ENCODE measurements around the gene RPN2. TPM values are rescaled to one million over a fixed set of nuclear protein-coding genes. Genes with fewer than 3 reads are reported as not detected.

Gene RPN2
- total RNA-seq, 1 donor from 2014 or later = 119 TPM

DNA sequence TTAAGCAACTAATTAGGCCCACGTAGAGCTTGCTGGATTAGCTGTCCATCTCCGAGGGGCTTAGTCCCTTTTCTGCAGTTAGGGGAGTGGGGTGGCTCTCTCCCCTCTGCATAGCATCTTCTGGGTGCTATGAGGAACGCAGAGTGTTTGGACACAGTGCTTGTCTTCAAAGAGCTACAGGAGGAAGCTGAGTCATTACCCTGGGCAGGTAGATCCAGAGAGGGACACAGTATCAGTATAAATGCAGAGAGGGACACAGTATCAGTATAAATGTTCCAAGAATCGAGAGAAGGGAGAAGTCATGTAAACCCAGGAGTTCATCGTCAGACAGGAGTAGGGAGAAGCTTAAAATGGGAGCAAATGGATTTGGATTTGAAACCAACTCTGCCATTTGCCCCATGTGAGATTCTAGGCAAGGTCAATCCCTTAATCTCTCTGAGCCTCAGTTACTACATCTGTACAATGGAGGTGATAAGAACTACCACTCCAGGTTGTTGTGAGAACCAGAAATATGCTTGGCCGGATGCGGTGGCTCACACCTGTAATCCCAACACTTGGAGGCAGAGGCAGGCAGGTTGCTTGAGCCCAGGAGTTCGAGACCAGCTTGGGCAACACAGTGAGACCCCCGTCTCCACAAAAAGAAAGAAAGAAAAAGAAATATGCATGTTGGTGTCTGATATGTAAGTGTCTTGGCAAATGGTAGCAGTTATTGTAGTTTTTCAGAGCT, 88.0 kb downstream of the RPN2 start:
- DNase-seq = no peak

DNA sequence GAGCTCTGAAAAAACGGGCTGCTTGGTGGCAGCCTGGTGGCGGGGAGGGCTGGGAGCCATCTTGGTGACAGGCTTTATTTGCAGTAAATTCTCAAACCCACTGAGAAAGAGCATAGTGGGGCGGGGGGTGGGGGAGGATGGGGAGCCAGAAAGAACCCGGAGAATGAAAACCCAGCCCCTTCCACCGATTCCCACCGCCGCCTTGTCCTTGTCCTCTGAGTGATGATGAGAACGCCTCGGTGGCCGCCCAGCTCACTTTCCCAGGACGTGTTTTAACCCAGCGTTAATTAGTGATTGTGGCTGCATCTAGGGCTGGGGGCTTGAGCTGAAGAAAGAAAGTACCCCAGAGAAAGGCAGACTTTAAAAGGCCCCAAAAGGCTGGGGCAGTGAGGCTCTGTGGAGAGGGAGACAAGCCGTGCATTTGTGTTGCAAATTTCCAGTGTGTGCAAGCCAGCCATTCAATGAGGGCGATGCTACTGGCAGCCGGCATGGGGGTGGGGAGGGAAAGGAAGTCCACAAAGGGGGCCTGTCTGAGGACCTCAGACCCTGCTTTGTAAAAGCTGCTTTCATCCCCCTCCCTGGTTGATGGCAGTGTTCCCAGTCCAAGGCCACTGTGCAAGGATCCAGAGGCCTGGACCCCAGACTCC, 88.7 kb downstream of the RPN2 start:
- peak; percentile 32 for DNase-seq

DNA sequence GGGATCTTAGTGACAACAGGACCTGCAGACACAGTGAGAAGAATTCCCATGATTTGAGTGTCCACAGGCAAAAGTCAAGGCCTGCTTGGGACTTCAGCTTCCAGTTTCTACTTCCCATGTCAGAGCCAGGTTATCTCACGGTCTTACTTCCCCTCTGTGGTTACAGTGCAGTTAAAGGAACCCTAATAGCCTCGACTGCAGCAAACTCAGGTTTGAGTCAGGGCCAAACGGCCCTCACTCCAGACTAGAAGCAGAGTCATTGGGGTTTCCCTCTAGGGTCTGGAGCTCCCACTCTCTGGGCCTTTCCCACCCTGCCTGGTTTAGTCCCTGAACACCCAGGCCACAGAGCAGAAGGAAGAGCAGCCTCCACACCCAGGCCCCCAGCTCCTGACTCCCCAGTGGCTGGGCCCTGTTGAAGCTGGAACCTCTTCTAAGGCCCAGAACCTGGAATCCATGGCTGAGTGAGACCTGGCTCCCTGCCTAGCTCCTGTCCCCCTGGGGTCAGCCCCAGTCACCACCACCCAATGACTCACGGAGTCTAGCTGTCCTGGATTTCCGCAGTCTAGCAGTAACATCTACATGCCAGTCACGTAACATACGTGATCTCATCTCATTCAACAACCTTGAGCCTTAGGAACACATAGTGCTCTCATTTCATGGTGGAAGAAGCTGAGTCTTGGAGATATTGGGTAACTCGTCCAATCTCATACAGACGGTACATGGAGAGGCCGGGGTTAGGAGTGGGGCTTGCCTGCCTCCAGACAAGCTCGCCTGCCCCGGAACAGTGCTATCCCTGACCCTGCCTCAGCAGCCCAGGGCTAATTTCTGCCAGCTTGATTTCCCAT, 91.7 kb downstream of the RPN2 start:
- no peak for DNase-seq

DNA sequence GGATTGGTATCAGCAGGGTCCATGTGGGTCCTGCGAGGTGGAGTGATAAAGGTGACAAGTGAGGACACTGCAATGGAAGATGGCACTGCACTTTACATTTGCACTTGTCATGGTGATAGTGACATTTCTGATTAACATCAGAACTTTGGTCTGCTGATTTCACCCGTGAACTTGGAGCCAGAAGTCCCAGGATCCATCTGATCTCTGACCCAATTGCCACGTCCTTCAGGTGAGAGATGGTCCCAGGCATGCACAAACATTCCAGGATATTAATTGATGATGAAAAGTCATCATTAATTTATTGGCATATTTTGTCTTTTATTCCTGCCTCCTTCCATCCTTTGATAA, 92.3 kb downstream of the RPN2 start:
- DNase-seq = no peak

DNA sequence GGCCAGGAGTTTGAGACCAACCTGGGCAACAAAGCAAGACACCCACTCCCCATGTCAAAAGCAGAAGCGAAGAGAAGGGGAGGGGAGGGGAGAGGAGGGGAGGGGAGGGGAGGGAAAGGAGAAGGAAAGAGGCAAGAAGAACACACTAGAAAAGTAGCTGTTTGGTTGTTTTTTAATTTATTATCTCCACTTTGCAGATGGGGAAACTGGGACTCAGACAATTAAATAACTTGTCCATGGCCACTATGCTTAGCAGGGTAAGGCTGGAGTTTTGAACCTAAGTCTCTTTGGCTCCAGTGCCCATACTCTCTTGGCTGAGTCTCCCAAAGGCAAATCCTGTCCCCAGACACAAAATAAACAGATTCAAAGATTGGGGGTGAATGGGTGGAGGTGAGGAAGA, 94.9 kb downstream of the RPN2 start:
- no peak for DNase-seq

DNA sequence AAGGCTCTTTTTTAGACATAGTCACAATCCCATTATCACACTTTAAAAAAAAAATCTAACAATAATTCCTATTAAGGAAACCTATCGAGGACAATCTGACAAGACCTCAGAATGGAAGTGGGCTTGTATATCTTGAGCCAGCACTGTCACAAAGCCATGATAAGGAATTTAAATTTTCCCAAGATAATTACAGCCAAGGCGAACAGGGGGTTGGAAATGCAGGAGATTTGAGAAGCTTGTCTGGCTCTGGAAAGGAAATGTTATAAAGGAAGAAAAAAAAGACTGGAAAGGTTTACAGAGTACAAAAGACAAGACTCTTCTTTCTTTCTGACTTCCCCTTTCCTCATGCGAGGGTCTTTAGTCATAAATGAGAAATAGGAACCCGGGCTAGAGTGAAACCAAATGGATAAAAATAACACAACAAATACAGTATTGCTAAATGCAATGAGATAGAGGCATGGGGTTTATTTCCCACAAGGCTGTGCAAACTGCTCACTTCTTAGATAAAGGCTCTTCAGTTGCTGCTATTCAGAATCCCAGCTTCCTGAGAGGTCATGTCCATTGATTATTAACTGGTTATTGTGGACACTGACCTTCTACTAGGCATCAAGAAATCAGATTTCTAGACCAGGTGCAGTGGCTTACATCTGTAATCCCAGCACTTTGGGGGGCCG, 95.9 kb downstream of the RPN2 start:
- DNase-seq = no peak

DNA sequence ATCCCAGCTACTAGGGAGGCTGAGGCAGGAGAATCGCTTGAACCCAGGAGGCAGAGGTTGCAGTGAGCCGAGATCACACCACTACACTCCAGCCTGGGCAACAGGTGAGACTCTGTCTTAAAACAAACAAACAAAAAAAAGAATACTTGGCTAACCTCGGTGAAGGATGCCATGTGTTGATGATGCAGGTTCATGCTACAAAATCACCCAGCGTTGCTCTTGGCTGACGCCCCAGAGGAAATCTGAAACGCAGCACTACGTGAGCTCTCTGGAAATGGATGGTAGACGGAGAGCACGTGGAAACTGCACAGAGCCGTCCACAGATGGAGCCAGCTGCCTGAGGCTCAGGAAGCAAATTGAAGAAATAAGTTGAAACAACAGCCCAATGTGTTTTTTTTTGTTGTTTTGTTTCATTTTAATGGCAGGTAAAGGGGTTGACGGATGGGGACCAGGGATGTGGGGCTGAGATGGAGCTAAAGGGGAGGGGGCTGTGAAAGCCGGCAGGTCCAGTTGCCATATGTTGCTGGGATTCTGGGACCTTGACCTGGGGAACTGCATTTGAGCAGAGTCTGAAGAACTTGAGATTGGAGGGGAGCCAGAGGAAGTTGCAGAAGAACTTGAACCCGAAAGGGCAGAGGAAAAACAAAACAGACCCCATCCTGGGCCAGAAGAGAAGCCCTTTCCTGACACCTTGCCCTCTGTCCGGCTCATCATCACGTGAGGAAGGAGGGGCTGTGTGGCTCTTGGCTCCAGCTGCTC, 97.5 kb downstream of the RPN2 start:
- DNase-seq = peak; percentile 93

DNA sequence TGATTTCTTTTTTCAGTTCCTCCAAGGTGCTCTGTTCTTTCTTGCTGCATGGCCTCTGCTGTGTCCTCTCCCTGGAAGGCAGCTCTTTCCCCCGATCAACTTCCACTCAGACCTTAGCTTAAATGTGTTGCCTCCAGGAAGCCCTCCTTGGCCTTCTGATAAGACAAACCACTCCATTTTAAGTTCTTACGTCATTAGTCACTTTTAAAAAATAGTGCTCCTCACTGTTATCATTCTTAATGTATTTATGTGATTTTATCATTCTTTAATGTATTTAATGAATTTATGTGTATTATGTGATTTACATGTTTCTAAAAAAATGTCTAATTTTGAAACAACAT, 98.1 kb downstream of the RPN2 start:
- DNase-seq = no peak

DNA sequence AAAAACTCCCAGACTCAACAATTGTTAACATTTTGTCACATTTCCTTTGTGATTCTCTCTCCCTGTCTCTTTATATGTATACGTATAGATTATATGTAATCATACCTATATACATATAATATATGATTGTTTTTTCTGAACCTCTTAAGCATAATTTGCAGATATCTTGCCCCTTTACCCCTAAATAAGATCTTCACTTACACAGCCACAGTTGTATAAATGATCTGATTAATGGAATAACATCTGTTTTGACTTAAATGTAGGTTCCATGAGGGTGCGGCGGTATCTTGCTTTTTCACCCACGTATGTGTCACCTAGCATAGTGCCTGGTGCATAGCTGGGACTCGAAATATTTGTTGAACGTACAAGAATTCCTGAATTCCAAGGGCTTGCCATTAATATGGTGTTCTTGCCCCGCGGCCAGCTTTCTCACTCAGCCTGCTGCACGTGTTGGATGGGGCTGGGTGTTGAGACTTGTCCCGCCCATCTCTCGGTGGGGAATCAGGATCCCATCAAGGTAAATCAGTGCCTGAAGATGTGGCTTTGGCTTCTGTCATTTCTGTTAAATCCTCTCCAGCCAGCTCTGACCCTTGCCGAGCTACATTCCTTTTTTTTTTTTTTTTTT, 99.9 kb downstream of the RPN2 start:
- peak; percentile 45 for DNase-seq

DNA sequence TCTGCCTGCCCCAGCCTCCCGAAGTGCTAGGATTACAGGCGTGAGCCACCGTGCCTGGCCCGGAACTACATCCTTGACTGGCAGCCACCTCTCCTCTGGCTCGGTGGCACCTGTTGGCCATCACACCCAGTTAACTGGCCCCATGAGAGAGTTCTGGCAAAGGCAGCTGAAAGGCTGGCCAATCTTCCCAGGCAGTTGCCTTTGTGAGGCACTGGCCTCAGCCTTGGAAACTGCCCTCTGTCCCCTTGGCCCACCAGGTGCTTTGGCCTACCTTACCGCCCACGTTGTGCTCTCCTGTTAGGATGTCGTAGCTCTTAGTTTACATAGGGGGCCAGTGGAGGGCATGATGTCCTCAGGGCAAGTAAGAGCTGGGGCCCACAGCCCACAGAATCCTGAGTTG, 100.7 kb downstream of the RPN2 start:
- no peak for DNase-seq

DNA sequence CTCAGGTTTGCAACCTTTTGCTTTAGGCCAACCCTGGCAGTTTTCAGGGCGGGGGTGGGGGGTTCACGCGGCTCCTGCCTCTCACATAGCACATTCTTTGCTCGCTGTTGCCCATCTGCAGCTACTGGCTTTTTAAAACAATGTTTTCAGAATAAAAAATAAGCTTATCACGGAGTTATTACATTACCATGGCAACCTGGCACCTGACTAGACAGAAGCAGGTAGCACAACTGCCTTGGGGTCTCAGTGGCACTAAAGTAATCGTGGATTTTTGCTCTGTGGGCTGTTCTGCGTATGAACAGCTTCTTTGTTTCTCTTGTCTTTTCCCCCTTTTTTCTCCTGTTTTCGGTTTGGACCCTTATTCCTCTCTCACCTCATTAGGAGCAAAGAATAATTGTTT, 101.3 kb downstream of the RPN2 start:
- DNase-seq = no peak

DNA sequence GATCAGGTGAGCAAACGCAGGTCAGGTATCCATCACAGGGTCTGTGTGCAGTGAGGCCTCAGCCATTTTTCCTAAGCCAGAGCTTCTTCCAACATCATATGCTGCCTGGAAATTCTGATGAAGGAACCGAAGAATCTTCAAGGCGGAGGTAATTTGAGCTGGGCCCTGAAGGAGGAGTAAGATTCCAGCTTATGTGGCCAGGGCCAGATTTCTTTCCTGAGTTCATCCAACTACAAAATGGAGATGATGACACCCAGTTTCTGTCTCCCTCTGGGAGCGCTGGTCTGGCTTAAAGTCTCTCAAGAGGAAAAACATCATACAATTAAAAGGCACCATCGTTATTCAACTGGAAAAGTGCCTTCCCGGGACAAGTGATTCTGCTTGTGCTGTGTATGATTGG, 103.4 kb downstream of the RPN2 start:
- peak; percentile 61 for DNase-seq

DNA sequence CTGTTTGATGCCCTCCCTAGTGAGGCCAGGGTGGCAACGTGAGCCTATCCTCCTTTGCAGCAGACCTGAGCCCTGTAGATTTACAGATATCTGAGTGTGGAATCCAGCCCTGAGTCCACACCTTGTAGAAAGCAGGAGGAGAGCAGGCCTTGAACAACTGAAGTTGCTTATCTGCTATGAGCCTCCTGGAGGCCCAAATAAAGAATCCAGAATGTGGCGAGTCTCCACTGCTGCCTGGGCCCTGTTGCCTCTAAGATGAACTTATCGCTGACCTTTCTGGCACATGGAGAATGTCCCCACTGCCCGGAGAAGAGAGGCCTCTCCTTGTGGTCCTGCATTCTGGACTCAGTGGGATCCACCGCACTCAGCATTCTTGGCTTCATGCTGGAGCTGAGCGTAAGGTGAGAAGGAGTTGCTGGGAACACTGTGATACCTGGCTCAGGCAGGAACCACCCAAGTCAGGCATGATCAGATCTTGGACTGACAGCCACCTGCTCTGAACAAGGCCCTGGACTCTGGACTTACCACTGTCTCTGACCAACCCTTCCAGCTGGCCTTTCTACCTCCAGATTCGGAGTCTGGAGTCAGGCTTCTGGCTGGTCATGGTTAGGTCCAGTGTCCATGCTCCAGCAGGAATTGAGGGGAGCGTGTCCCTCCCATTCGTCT, 104.5 kb downstream of the RPN2 start:
- DNase-seq = no peak

DNA sequence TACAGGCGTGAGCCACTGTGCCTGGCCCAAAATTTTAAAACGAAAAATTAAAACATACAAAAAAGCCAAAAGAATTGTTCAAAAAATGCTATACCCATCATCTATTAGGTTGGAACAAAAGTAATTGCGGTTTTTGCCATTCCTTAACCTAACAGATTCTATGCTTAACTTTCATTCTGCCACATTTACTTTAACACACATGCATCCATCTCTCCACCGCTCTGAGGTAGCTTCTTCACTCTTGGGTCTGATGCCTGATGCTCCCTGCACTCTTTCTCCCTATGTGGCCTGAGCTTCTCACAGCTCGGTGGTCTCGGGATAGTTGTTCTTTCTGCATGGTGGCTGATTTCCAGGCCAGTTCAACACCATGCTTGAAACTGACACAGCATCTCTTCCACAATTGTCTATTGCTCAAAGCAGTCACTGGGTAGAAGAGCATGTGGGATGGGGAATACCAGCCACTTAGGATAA, 105.6 kb downstream of the RPN2 start:
- DNase-seq = no peak

DNA sequence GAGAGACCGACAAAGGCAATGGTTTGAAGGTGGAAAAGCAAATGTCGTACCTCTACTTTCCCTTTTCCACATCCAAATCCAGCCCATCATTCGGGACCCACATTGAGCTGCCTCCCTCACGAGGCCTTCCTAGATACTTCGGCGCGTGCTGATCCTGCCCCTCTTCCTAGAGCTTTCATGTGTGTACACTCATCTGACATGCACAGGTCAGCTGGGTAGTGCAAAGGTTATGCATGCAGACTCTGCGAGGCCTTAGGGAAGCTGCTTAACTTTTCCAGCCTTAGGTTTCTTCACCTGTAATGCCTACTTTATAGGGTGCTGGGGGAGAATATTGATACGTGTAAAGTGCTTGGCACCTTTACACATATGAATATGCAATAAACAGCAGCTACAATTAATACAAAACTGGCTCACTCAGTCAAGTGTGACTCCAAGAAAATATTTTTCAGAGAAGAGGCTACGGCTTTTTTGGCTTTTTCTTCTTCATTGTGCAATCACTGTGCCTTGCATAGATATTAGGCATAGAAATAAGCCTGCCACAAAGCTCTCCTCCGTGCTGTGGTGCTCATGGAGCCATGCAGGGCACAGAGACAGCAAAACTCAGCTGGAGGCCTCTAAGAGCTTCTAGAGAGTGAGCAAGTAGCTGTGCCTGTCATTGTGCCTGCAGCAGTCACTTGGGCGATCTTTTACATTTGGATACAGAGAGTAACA, 106.7 kb downstream of the RPN2 start:
- DNase-seq = no peak

DNA sequence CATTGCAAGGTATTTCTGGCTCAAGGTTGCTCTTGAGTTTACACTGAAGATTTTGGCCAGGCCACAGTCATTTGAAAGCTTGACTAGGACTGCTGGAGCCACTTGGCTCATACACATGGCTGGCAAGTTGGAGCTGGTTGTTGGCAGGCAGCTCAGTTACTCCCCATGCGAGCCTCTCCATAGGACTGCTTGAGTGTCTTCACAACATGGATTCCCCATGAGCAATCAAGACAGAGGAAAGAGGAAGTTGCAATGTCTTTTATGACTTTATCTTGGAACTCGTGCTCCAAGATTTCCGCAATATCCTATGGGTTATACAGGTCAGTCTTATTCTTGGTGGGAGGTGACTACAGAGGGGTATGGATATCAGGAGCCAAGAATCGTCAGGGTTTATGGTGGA, 109.0 kb downstream of the RPN2 start:
- DNase-seq = no peak

DNA sequence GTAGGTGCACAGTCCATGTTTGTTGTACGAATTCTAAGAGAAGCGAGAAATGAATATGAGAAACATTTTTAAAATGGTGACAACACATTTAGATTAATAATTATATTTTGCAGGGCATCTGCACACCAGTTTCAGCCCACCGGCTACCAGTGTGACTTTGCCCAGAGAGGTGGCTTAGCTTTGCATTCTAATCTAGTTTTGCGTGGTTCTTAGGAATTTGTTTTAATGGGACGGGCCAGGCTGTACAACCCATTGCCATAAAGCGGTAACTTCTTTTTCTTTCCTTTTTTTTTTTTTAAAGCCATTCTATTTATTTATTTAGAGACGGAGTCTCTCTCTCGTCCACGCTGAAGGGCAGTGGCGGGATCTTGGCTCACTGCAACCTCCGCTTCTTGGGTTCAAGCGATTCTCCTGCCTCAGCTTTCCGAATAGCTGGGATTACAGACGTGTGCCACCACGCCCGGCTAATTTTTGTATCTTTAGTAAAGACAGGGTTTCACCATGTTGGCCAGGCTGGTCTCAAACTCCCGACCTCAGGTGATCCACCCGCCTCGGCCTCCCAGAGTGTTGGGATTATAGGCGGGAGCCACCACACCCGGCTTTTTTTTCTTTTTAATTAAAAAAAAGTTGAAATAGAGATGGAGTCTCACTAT, 111.2 kb downstream of the RPN2 start:
- no peak for DNase-seq
